T-cell (primary cell): ENCODE results near the gene OR51A4. TPM values are rescaled to one million over a fixed set of nuclear protein-coding genes. Genes with fewer than 3 reads are reported as not detected.

ENCODE experiments used
- ATAC-seq, 4 experiments: fragments of 200-7000 bp in 3 of 4; fragments of 150-1000 bp in 1 of 4; cut with Tn5 transposase; replicated peaks in 1 of 4; 1 replicate in 3 of 4; 2 replicates in 1 of 4; pipeline ENCODE4 v1.10.0; 2021; ENCODE audit warnings: moderate library complexity in 3 of 4, mild to moderate bottlenecking in 2 of 4, moderate number of reproducible peaks in 1 of 4
- CTCF ChIA-PET, 2 donors: fragments of 300-600 bp; sonication (Branson Sonifier 250); formaldehyde crosslinking; loops; one replicate each; lab custom pipeline; 2022; ENCODE audit warnings: antibody characterized with exemption in 2 of 2; lab: Charles Lee
- POLR2A ChIA-PET, 2 donors: fragments of 300-600 bp; sonication (Branson Sonifier 250); formaldehyde crosslinking; loops; one replicate each; lab custom pipeline; 2022; ENCODE audit warnings: antibody characterized with exemption in 2 of 2; lab: Charles Lee
- DNase-seq, 35 experiments: peaks; one replicate each; pipeline versions ENCODE4 v3.0.0 to v3.0.0-alpha.2; 2013 to 2023
- H3K27ac ChIP-seq: one replicate; pipeline ENCODE4 v1.5.1; 2013; ENCODE audit warnings: low read length
- H3K27me3 ChIP-seq, 2 experiments: replicated peaks in 1 of 2; 1 replicate in 1 of 2; 2 replicates in 1 of 2; pipeline versions ENCODE4 v1.6.1 to v1.7.0; 2013; ENCODE audit warnings: low read length in 1 of 2, mixed read lengths in 1 of 2; ENCODE audit not compliant: control insufficient read depth in 2 of 2, insufficient read depth in 2 of 2; ENCODE audit errors: extremely low read depth in 1 of 2
- H3K36me3 ChIP-seq, 2 donors: 1 replicate in 1 of 2; 2 replicates in 1 of 2; pipeline versions ENCODE4 v1.6.1 to v1.7.0; 2013; ENCODE audit warnings: low read length in 1 of 2; ENCODE audit not compliant: control insufficient read depth in 2 of 2, insufficient read depth in 1 of 2; ENCODE audit errors: extremely low read depth in 1 of 2
- H3K4me1 ChIP-seq, 2 experiments: 1 replicate in 1 of 2; 2 replicates in 1 of 2; pipeline versions ENCODE4 v1.6.1 to v1.7.0; 2013; ENCODE audit warnings: low read length in 2 of 2, mixed read lengths in 1 of 2; ENCODE audit not compliant: insufficient read depth in 2 of 2, control insufficient read depth in 1 of 2; ENCODE audit errors: extremely low read depth in 1 of 2
- H3K4me3 ChIP-seq, 2 donors: 1 replicate in 1 of 2; 2 replicates in 1 of 2; pipeline versions ENCODE4 v1.5.1 to v1.7.0; 2013; ENCODE audit warnings: mild to moderate bottlenecking in 2 of 2, low read length in 1 of 2, moderate library complexity in 1 of 2; ENCODE audit not compliant: control insufficient read depth in 1 of 2; ENCODE audit errors: extremely low read depth in 1 of 2
- H3K9me3 ChIP-seq: 2 replicates; pipeline ENCODE4 v1.7.0; 2013
- H3K27ac Mint-ChIP-seq, 2 donors: one replicate each; pipeline ENCODE4 v1.8.0; 2020 to 2021; ENCODE audit warnings: mild to moderate bottlenecking in 2 of 2, mixed read lengths in 2 of 2
- H3K27me3 Mint-ChIP-seq, 2 donors: one replicate each; pipeline ENCODE4 v1.8.0; 2021 to 2022; ENCODE audit warnings: mixed read lengths in 2 of 2
- H3K36me3 Mint-ChIP-seq: one replicate; pipeline ENCODE4 v1.8.0; 2021; ENCODE audit warnings: mixed read lengths
- H3K4me1 Mint-ChIP-seq, 3 donors: one replicate each; pipeline ENCODE4 v1.8.0; 2020 to 2022; ENCODE audit warnings: mixed read lengths in 3 of 3, mild to moderate bottlenecking in 1 of 3
- H3K4me3 Mint-ChIP-seq, 3 donors: one replicate each; pipeline ENCODE4 v1.8.0; 2020 to 2022; ENCODE audit warnings: mild to moderate bottlenecking in 3 of 3, mixed read lengths in 3 of 3, moderate library complexity in 3 of 3
- H3K9me3 Mint-ChIP-seq, 3 donors: one replicate each; pipeline ENCODE4 v1.8.0; 2020 to 2022; ENCODE audit warnings: mixed read lengths in 3 of 3
- WGBS: methylation state at CpG from one replicate; pipeline ENCODE4 v1.1.5; 2013; ENCODE audit warnings: missing lambda C conversion rate; ENCODE audit not compliant: insufficient coverage; 5-methylcytosine and 5-hydroxymethylcytosine counted together
- total RNA-seq, 35 experiments: library from RNA in 6 of 35; stranded (reverse) in 6 of 35; fragments of 120-200 nt in 1 of 35; gene quantifications; one replicate each; pipeline versions ENCODE4 v1.2.1 to v1.2.4 and lab custom pipeline; 2013 to 2026

Gene OR51A4
- total RNA-seq (not detected), total RNA-seq (lab: John Stamatoyannopoulos, UW) (0 reads per million in 29 experiments)
- not detected for total RNA-seq (2013)

- no peak within 1 kb of the TSS for H3K27ac ChIP-seq
- no peaks in the 10 kb centered on the region for H3K4me1 Mint-ChIP-seq
- H3K27ac Mint-ChIP-seq = no peak within 1 kb of the TSS
- no peaks in the 10 kb centered on the region for H3K36me3 Mint-ChIP-seq
- H3K4me3 Mint-ChIP-seq = no peak within 1 kb of the TSS
- no peaks in the 10 kb centered on the region for H3K27me3 ChIP-seq
- DNase-seq (no peak), ATAC-seq (no peak)
- CTCF ChIA-PET = no interaction called here
- H3K9me3 ChIP-seq = no peaks in the 10 kb centered on the region
- H3K4me3 ChIP-seq = no peak within 1 kb of the TSS
- no peaks in the 10 kb centered on the region for H3K36me3 ChIP-seq
- no peaks in the 10 kb centered on the region for H3K9me3 Mint-ChIP-seq
- H3K4me1 ChIP-seq = no peaks in the 10 kb centered on the region
- POLR2A ChIA-PET = no interaction called here
- no peaks in the 10 kb centered on the region for H3K27me3 Mint-ChIP-seq
Measured at GRCh38 chr11:4947505-4947904, at the start of gene OR51A4. OR51A4 (minus strand) TSS chr11:4947605; CDS start chr11:4947100, 505 bp downstream.

- H3K36me3 Mint-ChIP-seq = no peaks in the 10 kb centered on the region
Measured at GRCh38 chr11:4994551-4994950, 47.1 kb upstream of the OR51A4 start, which contains the start of gene OR51L1. OR51L1 (plus strand) TSS chr11:4994851; CDS start chr11:4998983, 4,132 bp downstream.

GRCh38 chr11:4991060-4991459 lies 43.7 kb upstream of the OR51A4 start:
- no peak for ATAC-seq
- DNase-seq = no peak
- Histone ChIP-seq H3K27me3 (no peaks in the 10 kb centered on the region), H3K27ac (no peak overlapping the region), H3K36me3 (no peaks in the 10 kb centered on the region), H3K4me3 (no peak overlapping the region), H3K9me3 (no peaks in the 10 kb centered on the region), H3K4me1 (no peaks in the 10 kb centered on the region)
- no CpG with 5 or more reads among the region's 1 CpG for WGBS
- H3K36me3 Mint-ChIP-seq = no peaks in the 10 kb centered on the region
- H3K4me1 Mint-ChIP-seq = no peaks in the 10 kb centered on the region
- no peak overlapping the region for H3K27ac Mint-ChIP-seq
- no peaks in the 10 kb centered on the region for H3K9me3 Mint-ChIP-seq
- ChIA-PET POLR2A (no interaction called here), CTCF (no interaction called here)
- no peak overlapping the region for H3K4me3 Mint-ChIP-seq
- peaks cover 0 to 4% of the 10 kb centered on the region in 2 donors for H3K27me3 Mint-ChIP-seq

More at GRCh38 chr11:4994551-4994950, 47.1 kb upstream of the OR51A4 start, which contains the start of gene OR51L1:
- POLR2A ChIA-PET = no interaction called here
- H3K36me3 ChIP-seq = no peaks in the 10 kb centered on the region
- no peaks in the 10 kb centered on the region for H3K9me3 ChIP-seq
- H3K27me3 Mint-ChIP-seq = peaks cover 0 to 2% of the 10 kb centered on the region in 2 donors
- no peaks in the 10 kb centered on the region for H3K4me1 ChIP-seq
- CTCF ChIA-PET = no interaction called here
- H3K4me1 Mint-ChIP-seq = no peaks in the 10 kb centered on the region
- no peak within 1 kb of the TSS for H3K27ac ChIP-seq
- H3K4me3 ChIP-seq = no peak within 1 kb of the TSS
- H3K27me3 ChIP-seq = peaks cover 0 to 2% of the 10 kb centered on the region in 2 experiments
- H3K27ac Mint-ChIP-seq = no peak within 1 kb of the TSS
- no peak within 1 kb of the TSS for H3K4me3 Mint-ChIP-seq
- WGBS = no CpG with 5 or more reads among the region's 2 CpGs
- no peaks in the 10 kb centered on the region for H3K9me3 Mint-ChIP-seq
- ATAC-seq = no peak
- no peak for DNase-seq

GRCh38 chr11:4983841-4984240 lies 36.4 kb upstream of the OR51A4 start:
- ChIA-PET CTCF (no interaction called here), POLR2A (no interaction called here)

GRCh38 chr11:4982678-4983077 lies 35.3 kb upstream of the OR51A4 start:
- no peaks in the 10 kb centered on the region for H3K4me1 Mint-ChIP-seq
- H3K4me3 Mint-ChIP-seq = no peak overlapping the region
- H3K4me3 ChIP-seq = no peak overlapping the region
- CTCF ChIA-PET = no interaction called here
- H3K9me3 ChIP-seq = no peaks in the 10 kb centered on the region
- ATAC-seq = no peak
- no peaks in the 10 kb centered on the region for H3K4me1 ChIP-seq
- H3K27ac Mint-ChIP-seq = no peak overlapping the region
- peaks cover 0 to under 1% of the 10 kb centered on the region in 2 donors for H3K27me3 Mint-ChIP-seq
- no peak overlapping the region for H3K27ac ChIP-seq
- DNase-seq = no peak
- H3K36me3 Mint-ChIP-seq = no peaks in the 10 kb centered on the region
- WGBS = no CpG with 5 or more reads among the region's 3 CpGs
- peaks cover 0 to 2% (median 0%) of the 10 kb centered on the region in 3 donors for H3K9me3 Mint-ChIP-seq
- H3K36me3 ChIP-seq = no peaks in the 10 kb centered on the region
- POLR2A ChIA-PET = no interaction called here
- no peaks in the 10 kb centered on the region for H3K27me3 ChIP-seq

More at GRCh38 chr11:4983841-4984240, 36.4 kb upstream of the OR51A4 start:
- H3K36me3 ChIP-seq = no peaks in the 10 kb centered on the region
- whole genome bisulfite sequencing = 94% methylated on average over 3 of the region's 6 CpGs
- no peak overlapping the region for H3K27ac ChIP-seq
- no peak overlapping the region for H3K4me3 ChIP-seq
- no peak for DNase-seq
- H3K27me3 ChIP-seq = no peaks in the 10 kb centered on the region
- no peaks in the 10 kb centered on the region for H3K9me3 ChIP-seq
- no peak overlapping the region for H3K27ac Mint-ChIP-seq
- no peaks in the 10 kb centered on the region for H3K4me1 Mint-ChIP-seq
- no peak for ATAC-seq
- no peaks in the 10 kb centered on the region for H3K9me3 Mint-ChIP-seq
- H3K4me1 ChIP-seq = no peaks in the 10 kb centered on the region
- H3K27me3 Mint-ChIP-seq = peaks cover 0 to 4% of the 10 kb centered on the region in 2 donors
- no peaks in the 10 kb centered on the region for H3K36me3 Mint-ChIP-seq
- H3K4me3 Mint-ChIP-seq = no peak overlapping the region

- DNase-seq = no peak
Measured at GRCh38 chr11:4979036-4979435, 31.6 kb upstream of the OR51A4 start.

More at GRCh38 chr11:4979036-4979435, 31.6 kb upstream of the OR51A4 start:
- Histone ChIP-seq H3K4me3 (no peak overlapping the region), H3K9me3 (no peaks in the 10 kb centered on the region), H3K27me3 (no peaks in the 10 kb centered on the region), H3K27ac (no peak overlapping the region), H3K36me3 (no peaks in the 10 kb centered on the region), H3K4me1 (no peaks in the 10 kb centered on the region)
- Mint-ChIP-seq H3K27ac (no peak overlapping the region), H3K36me3 (no peaks in the 10 kb centered on the region), H3K9me3 (peaks cover 0 to 2% (median 0%) of the 10 kb centered on the region in 3 donors), H3K4me1 (no peaks in the 10 kb centered on the region), H3K4me3 (no peak overlapping the region), H3K27me3 (no peaks in the 10 kb centered on the region)
- ChIA-PET CTCF (interaction anchor here in 1 of 2 donors (0.5 kb wide), 1 partner anchor 37 kb away, joined by 5 read pairs; no protein-coding TSS in a partner anchor), POLR2A (no interaction called here)
- 75% methylated on average over 2 of the region's 3 CpGs for WGBS
- no peak for ATAC-seq
